ENCODE data around the gene SFXN5. TPM values are rescaled to one million over a fixed set of nuclear protein-coding genes. Genes with fewer than 3 reads are reported as not detected.

SFXN5 gene
- total RNA-seq, 1 donor = 17.0 TPM

DNA sequence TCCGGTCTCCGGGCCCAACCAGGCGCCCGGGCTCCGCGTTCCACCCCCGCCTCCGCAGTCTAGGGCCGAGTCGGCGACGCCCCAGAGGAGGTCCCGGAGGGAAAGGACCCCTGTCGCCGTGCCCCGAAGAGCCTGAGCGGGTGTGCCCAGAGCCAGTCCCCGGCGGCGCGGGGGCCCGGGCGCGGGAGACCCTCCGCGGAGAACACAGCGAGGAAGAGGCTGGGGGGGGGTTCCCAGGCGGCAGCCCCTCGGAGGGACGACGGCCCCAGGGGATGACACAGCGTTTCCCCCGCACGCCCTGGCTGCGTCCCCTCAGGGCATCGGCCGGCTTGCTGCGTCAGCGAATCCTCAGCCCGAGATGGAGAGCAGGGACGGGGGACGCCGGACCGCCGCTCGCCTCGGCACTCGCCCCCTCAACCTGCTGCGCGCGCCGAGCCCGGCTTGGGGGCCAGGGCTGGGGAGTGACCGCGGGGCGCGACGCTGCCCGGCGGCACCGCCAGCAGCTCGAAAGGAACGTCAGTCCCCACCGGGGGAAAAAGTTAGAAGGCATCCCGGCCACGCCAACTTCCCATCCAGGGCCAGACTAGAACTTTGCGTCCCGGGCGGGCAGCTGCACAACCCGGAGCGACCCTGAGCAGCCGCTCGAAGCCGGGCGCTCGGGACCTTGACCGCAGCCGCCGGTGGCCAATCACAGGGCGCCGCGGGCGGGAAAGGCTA lies 711 bp downstream of the SFXN5 start:
- no peaks in the 10 kb centered on the region for H3K9me3 ChIP-seq (ENCODE audit: low read depth, low read length)
- TF ChIP-seq, protein P1, sequence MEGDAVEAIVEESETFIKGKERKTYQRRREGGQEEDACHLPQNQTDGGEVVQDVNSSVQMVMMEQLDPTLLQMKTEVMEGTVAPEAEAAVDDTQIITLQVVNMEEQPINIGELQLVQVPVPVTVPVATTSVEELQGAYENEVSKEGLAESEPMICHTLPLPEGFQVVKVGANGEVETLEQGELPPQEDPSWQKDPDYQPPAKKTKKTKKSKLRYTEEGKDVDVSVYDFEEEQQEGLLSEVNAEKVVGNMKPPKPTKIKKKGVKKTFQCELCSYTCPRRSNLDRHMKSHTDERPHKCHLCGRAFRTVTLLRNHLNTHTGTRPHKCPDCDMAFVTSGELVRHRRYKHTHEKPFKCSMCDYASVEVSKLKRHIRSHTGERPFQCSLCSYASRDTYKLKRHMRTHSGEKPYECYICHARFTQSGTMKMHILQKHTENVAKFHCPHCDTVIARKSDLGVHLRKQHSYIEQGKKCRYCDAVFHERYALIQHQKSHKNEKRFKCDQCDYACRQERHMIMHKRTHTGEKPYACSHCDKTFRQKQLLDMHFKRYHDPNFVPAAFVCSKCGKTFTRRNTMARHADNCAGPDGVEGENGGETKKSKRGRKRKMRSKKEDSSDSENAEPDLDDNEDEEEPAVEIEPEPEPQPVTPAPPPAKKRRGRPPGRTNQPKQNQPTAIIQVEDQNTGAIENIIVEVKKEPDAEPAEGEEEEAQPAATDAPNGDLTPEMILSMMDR (IDR thresholded peaks at IDR 0.05; ENCODE audit: extremely low read depth, low read depth, low read length) = no peak
- H3K79me2 ChIP-seq (ENCODE audit: insufficient read depth, low read length) = peaks cover 45% of the 10 kb centered on the region
- H3K4me1 ChIP-seq (ENCODE audit: insufficient read depth, low read length) = peaks cover 23% of the 10 kb centered on the region
- peaks cover 4% of the 10 kb centered on the region for H4K20me1 ChIP-seq (ENCODE audit: insufficient read depth, low read length)
- H3K36me3 ChIP-seq (ENCODE audit: insufficient read depth, low read length) = peaks cover 16% of the 10 kb centered on the region
- H3K27ac ChIP-seq (ENCODE audit: low read depth, low read length) = peak overlapping the region; percentile 80
- peak overlapping the region; percentile 93 for H3K4me3 ChIP-seq (ENCODE audit: insufficient read depth, low read length)
- peak; percentile 80 for DNase-seq (ENCODE audit: insufficient read length, low spot score, missing footprints)
- H2AFZ ChIP-seq (ENCODE audit: low read length) = peak overlapping the region; percentile 54
- H3K4me2 ChIP-seq (ENCODE audit: insufficient read depth, low read length) = peak overlapping the region; percentile 99
- H3K27me3 ChIP-seq (ENCODE audit: insufficient read depth, low read length) = no peaks in the 10 kb centered on the region

DNA sequence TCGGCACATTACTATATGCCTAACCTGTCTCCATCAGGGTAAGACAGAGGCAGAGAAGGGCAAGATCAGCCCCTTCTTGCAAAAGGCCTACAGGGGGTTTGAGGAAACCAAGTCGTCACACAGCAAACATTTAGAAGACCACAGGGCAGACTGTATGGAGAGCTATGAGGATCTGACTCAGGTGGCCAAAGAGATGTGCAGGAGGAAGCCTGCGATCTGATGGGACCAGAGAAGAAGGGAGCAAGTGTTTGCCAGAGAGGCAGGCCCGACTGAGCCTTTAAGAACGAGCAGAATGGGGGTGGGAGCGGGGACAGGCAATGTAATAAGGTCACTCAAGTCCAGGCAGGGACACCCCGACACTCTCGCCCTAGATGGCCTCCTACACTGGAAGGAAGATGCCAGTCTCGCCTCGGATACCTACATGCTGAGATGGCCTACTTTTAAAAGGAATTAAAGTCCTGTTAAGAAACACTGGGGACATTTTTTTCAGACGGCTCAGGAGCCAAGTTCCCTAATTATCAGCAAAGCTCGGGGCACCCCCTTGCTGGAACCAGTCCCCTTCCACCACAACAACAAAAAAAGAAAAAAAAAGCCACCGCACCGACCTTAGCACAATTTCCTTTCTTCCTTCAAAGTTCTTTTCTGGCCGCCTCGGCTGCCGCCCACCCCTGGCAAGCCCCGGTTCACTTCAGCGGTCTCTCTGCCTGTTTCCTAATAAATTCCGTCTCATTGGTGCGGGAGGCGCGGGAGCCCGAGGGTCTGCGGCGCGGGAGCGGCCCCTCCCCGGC lies 1.5 kb downstream of the SFXN5 start:
- peak; percentile 83 for DNase-seq (ENCODE audit: insufficient read length, low spot score, missing footprints)
- Histone ChIP-seq H2AFZ (ENCODE audit: low read length) (peak overlapping the region; percentile 23), H4K20me1 (ENCODE audit: insufficient read depth, low read length) (peaks cover 4% of the 10 kb centered on the region), H3K79me2 (ENCODE audit: insufficient read depth, low read length) (peaks cover 52% of the 10 kb centered on the region), H3K4me1 (ENCODE audit: insufficient read depth, low read length) (peaks cover 23% of the 10 kb centered on the region), H3K4me3 (ENCODE audit: insufficient read depth, low read length) (peak overlapping the region; percentile 93), H3K4me2 (ENCODE audit: insufficient read depth, low read length) (peak overlapping the region; percentile 99), H3K36me3 (ENCODE audit: insufficient read depth, low read length) (peaks cover 13% of the 10 kb centered on the region), H3K27me3 (ENCODE audit: insufficient read depth, low read length) (no peaks in the 10 kb centered on the region), H3K9me3 (ENCODE audit: low read depth, low read length) (no peaks in the 10 kb centered on the region), H3K27ac (ENCODE audit: low read depth, low read length) (peak overlapping the region; percentile 80)
- TF ChIP-seq, protein P1 (IDR thresholded peaks at IDR 0.05; ENCODE audit: extremely low read depth, low read depth, low read length) = no peak

DNA sequence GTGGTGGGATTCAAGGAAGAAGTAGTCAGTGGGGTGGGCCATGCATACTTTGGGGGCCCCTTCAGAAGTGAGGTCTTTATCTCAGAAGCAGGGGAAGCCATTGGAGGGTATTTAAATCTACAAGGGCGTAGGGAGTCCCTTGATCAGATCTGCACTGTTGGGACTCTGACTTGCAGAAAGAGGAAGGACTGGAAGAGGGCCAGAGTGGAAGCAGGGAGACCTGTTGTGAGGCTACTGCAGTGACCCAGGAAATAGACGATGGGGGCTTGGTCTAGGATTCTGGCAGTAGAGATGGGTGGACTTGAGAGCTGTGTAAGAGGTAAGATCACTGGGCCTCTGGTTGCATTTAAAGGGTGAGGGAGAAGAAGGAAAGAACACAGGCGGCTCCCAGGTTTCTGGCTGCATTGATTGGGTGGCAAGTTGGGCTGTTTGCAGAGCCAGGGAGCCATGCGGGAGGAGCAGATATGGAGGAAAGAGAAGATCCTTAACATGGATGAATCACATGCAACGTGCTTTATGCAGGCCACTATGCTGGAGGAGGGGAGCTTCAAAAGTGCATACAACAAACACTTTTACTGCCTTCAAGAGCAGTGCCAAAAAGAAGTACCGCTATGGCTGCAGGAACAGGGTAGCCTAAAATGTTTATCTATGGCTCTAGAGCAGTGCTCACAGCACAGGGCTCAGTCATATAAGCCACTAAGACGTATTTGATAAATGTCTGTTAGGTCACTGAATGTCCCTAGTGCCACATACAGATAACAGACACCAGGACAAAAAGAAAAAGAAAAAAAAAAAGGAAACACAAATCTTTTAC lies 2.3 kb downstream of the SFXN5 start:
- Histone ChIP-seq H3K79me2 (ENCODE audit: insufficient read depth, low read length) (peaks cover 54% of the 10 kb centered on the region), H3K9me3 (ENCODE audit: low read depth, low read length) (no peaks in the 10 kb centered on the region), H4K20me1 (ENCODE audit: insufficient read depth, low read length) (no peaks in the 10 kb centered on the region), H3K27me3 (ENCODE audit: insufficient read depth, low read length) (no peaks in the 10 kb centered on the region), H3K27ac (ENCODE audit: low read depth, low read length) (no peak overlapping the region), H3K4me3 (ENCODE audit: insufficient read depth, low read length) (peak overlapping the region; percentile 93), H3K36me3 (ENCODE audit: insufficient read depth, low read length) (peaks cover 6% of the 10 kb centered on the region), H3K4me2 (ENCODE audit: insufficient read depth, low read length) (peak overlapping the region; percentile 99), H3K4me1 (ENCODE audit: insufficient read depth, low read length) (peaks cover 31% of the 10 kb centered on the region), H2AFZ (ENCODE audit: low read length) (no peak overlapping the region)
- peak; percentile 64 for DNase-seq (ENCODE audit: insufficient read length, low spot score, missing footprints)
- TF ChIP-seq, protein P1 (IDR thresholded peaks at IDR 0.05; ENCODE audit: extremely low read depth, low read depth, low read length) = no peak
